Fibroblast of lung (primary cell): ENCODE results near the gene RNF217. TPM values are rescaled to one million over a fixed set of nuclear protein-coding genes. Genes with fewer than 3 reads are reported as not detected.

ENCODE experiments used
- DNase-seq, 2 donors: peaks; one replicate each; pipeline versions ENCODE4 v3.0.0 to v3.0.0-alpha.2; 2010; ENCODE audit warnings: low read depth in 2 of 2
- H2AFZ ChIP-seq: 2 replicates; pipeline ENCODE4 v1.5.1; 2012; ENCODE audit warnings: low read length, control low read depth, inconsistent platforms
- H3K27ac ChIP-seq: 2 replicates; pipeline ENCODE4 v1.5.1; 2011; ENCODE audit warnings: low read length, control low read depth; ENCODE audit not compliant: insufficient read depth
- H3K27me3 ChIP-seq: 2 replicates; pipeline ENCODE4 v1.5.1; 2011; ENCODE audit warnings: mild to moderate bottlenecking, low read length; ENCODE audit not compliant: control insufficient read depth, insufficient read depth
- H3K36me3 ChIP-seq: 2 replicates; pipeline ENCODE4 v1.5.1; 2011; ENCODE audit warnings: low read length; ENCODE audit not compliant: control insufficient read depth, insufficient read depth
- H3K4me1 ChIP-seq: 2 replicates; pipeline ENCODE4 v1.5.1; 2011; ENCODE audit warnings: low read length; ENCODE audit not compliant: control insufficient read depth, insufficient read depth; ENCODE audit errors: extremely low read depth
- H3K4me2 ChIP-seq: 2 replicates; pipeline ENCODE4 v1.5.1; 2011; ENCODE audit warnings: low read length, control low read depth; ENCODE audit not compliant: insufficient read depth; ENCODE audit errors: extremely low read depth
- H3K4me3 ChIP-seq, 4 experiments: fragments of 200-600 bp in 1 of 4; sonication (generic) in 1 of 4; replicated peaks in 1 of 4; 2 replicates each; pipeline ENCODE4 v1.5.1; 2011 to 2016; ENCODE audit warnings: low read length in 4 of 4, low read depth in 3 of 4, mild to moderate bottlenecking in 3 of 4, control low read depth in 2 of 4, inconsistent platforms in 1 of 4, mixed read lengths in 1 of 4; ENCODE audit not compliant: insufficient read depth in 1 of 4; ENCODE audit errors: control extremely low read depth in 1 of 4
- H3K79me2 ChIP-seq: 2 replicates; pipeline ENCODE4 v1.5.1; 2012; ENCODE audit warnings: mild to moderate bottlenecking, low read length, inconsistent platforms; ENCODE audit not compliant: control insufficient read depth, insufficient read depth
- H3K9ac ChIP-seq: 2 replicates; pipeline ENCODE4 v1.5.1; 2011; ENCODE audit warnings: mild to moderate bottlenecking, low read length, control low read depth; ENCODE audit not compliant: insufficient read depth
- H3K9me3 ChIP-seq: 2 replicates; pipeline ENCODE4 v1.5.1; 2012; ENCODE audit warnings: low read depth, low read length; ENCODE audit not compliant: control insufficient read depth, insufficient read depth
- H4K20me1 ChIP-seq: 2 replicates; pipeline ENCODE4 v1.5.1; 2011; ENCODE audit warnings: low read length; ENCODE audit not compliant: control insufficient read depth, insufficient read depth; ENCODE audit errors: extremely low read depth
- EZH2 ChIP-seq: IDR thresholded peaks from 2 replicates; pipeline ENCODE4 v1.5.1; 2012; ENCODE audit warnings: low read length, control low read depth, mild to moderate bottlenecking; ENCODE audit errors: missing control alignments
- polyA plus RNA-seq, 2 donors: library from polyadenylated mRNA; depleted of rRNA in 1 of 2; stranded (reverse) in 1 of 2; unstranded in 1 of 2; fragments of >200 nt; gene quantifications; 2 replicates each; pipeline ENCODE4 v1.2.1, GENCODE V29; 2011 to 2012; ENCODE audit warnings: missing spikeins in 1 of 2
- total RNA-seq: library from RNA; depleted of rRNA; stranded (reverse); fragments of >200 nt; gene quantifications from 2 replicates; pipeline ENCODE4 v1.2.1, GENCODE V29; 2014
- TF ChIP-seq, protein P1 (sequence below), 2 donors: IDR thresholded peaks in 1 of 2; conservative IDR thresholded peaks in 1 of 2; 1 replicate in 1 of 2; 2 replicates in 1 of 2; pipeline ENCODE4 v1.5.1; 2011 to 2012; ENCODE audit warnings: low read length in 2 of 2, control low read depth in 1 of 2, inconsistent platforms in 1 of 2, low read depth in 1 of 2, mild to moderate bottlenecking in 1 of 2

Gene RNF217
- total and polyA plus RNA-seq, 2 donors (not counting 1 experiment from before 2014, with no cell fraction given) = 13.2 to 19.5 TPM

DNA sequence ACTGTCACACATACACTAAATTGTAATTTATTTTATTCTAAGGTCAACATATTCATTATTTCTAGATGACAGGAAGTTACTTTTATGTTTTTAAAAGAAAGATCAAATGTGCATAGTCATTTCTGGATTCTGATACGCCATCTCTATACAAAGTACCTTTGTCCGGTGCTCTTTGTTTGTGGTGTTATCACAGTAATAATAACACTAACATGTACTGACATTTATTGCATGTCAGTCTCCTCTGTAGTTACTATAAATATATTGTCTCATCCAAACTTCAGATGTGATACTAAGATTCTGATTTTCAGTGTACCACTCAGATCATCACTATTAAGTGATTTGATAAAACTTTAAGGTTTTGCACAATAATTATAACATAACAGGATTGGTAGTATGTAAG, 101.1 kb downstream of the RNF217 start:
- Histone ChIP-seq H3K27me3 (no peaks in the 10 kb centered on the region), H3K36me3 (no peaks in the 10 kb centered on the region), H3K79me2 (no peaks in the 10 kb centered on the region), H2AFZ (no peak overlapping the region), H3K4me1 (no peaks in the 10 kb centered on the region), H3K9ac (no peak overlapping the region), H4K20me1 (no peaks in the 10 kb centered on the region), H3K9me3 (no peaks in the 10 kb centered on the region), H3K4me3 (no peak overlapping the region), H3K27ac (no peak overlapping the region), H3K4me2 (no peak overlapping the region)
- TF ChIP-seq, protein P1, sequence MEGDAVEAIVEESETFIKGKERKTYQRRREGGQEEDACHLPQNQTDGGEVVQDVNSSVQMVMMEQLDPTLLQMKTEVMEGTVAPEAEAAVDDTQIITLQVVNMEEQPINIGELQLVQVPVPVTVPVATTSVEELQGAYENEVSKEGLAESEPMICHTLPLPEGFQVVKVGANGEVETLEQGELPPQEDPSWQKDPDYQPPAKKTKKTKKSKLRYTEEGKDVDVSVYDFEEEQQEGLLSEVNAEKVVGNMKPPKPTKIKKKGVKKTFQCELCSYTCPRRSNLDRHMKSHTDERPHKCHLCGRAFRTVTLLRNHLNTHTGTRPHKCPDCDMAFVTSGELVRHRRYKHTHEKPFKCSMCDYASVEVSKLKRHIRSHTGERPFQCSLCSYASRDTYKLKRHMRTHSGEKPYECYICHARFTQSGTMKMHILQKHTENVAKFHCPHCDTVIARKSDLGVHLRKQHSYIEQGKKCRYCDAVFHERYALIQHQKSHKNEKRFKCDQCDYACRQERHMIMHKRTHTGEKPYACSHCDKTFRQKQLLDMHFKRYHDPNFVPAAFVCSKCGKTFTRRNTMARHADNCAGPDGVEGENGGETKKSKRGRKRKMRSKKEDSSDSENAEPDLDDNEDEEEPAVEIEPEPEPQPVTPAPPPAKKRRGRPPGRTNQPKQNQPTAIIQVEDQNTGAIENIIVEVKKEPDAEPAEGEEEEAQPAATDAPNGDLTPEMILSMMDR (conservative IDR thresholded peaks at IDR 0.05 in 1 of 2, IDR thresholded peaks at IDR 0.05 in 1 of 2; ENCODE audit: low read depth in 1 of 2, low read length in 2 of 2) = no peak
- no peak for TF ChIP-seq EZH2
- no peak for DNase-seq

DNA sequence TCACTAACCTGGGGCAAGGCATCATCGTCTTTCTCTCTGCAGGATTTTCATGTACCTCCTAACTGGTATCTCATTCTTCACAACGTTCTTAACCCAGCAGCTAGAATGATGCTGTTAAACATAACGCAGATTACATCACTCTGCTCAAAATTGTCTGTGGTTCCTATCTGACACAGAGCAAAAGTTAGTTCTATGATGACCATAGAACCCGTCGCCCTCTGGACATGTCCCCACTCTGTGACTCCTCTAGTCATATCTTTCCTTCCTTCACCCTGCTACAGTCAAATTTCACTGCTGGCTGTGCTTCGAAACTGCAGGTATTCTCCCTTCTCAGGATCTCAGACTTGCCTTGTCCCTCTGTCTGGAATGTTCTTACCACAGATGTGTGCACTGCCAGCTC, 103.9 kb downstream of the RNF217 start:
- peak in 1 of 2 donors; percentile 30 for DNase-seq
- Histone ChIP-seq H3K9ac (no peak overlapping the region), H3K27me3 (no peaks in the 10 kb centered on the region), H3K79me2 (no peaks in the 10 kb centered on the region), H3K4me2 (no peak overlapping the region), H3K4me3 (no peak overlapping the region), H2AFZ (no peak overlapping the region), H4K20me1 (no peaks in the 10 kb centered on the region), H3K27ac (no peak overlapping the region), H3K9me3 (no peaks in the 10 kb centered on the region), H3K4me1 (no peaks in the 10 kb centered on the region), H3K36me3 (no peaks in the 10 kb centered on the region)
- TF ChIP-seq, protein P1 (conservative IDR thresholded peaks at IDR 0.05 in 1 of 2, IDR thresholded peaks at IDR 0.05 in 1 of 2; ENCODE audit: low read depth in 1 of 2, low read length in 2 of 2) = no peak
- no peak for TF ChIP-seq EZH2

GRCh38 chr6:125066964-125067363, 104.7 kb downstream of the RNF217 start:
- TF ChIP-seq EZH2 = no peak
- TF ChIP-seq, protein P1 (conservative IDR thresholded peaks at IDR 0.05 in 1 of 2, IDR thresholded peaks at IDR 0.05 in 1 of 2; ENCODE audit: low read depth in 1 of 2, low read length in 2 of 2) = no peak

More at GRCh38 chr6:125066964-125067363, 104.7 kb downstream of the RNF217 start:
- no peaks in the 10 kb centered on the region for H3K9me3 ChIP-seq
- H2AFZ ChIP-seq = no peak overlapping the region
- H3K4me1 ChIP-seq = no peaks in the 10 kb centered on the region
- H3K9ac ChIP-seq = no peak overlapping the region
- H3K27me3 ChIP-seq = no peaks in the 10 kb centered on the region
- H3K4me3 ChIP-seq = no peak overlapping the region
- no peak overlapping the region for H3K27ac ChIP-seq
- H3K4me2 ChIP-seq = no peak overlapping the region
- peak; percentile 29 to 89 for DNase-seq
- no peaks in the 10 kb centered on the region for H3K79me2 ChIP-seq
- no peaks in the 10 kb centered on the region for H3K36me3 ChIP-seq
- no peaks in the 10 kb centered on the region for H4K20me1 ChIP-seq
